ENCODE measurements around the gene NINL. TPM values are rescaled to one million over a fixed set of nuclear protein-coding genes. Genes with fewer than 3 reads are reported as not detected.
A peak's percentile ranks its signal among the peaks of the same experiment; 100 is the strongest.

The NINL gene
- total RNA-seq, 2 experiments from 2014 or later: 2.2 to 2.5 TPM

DNA sequence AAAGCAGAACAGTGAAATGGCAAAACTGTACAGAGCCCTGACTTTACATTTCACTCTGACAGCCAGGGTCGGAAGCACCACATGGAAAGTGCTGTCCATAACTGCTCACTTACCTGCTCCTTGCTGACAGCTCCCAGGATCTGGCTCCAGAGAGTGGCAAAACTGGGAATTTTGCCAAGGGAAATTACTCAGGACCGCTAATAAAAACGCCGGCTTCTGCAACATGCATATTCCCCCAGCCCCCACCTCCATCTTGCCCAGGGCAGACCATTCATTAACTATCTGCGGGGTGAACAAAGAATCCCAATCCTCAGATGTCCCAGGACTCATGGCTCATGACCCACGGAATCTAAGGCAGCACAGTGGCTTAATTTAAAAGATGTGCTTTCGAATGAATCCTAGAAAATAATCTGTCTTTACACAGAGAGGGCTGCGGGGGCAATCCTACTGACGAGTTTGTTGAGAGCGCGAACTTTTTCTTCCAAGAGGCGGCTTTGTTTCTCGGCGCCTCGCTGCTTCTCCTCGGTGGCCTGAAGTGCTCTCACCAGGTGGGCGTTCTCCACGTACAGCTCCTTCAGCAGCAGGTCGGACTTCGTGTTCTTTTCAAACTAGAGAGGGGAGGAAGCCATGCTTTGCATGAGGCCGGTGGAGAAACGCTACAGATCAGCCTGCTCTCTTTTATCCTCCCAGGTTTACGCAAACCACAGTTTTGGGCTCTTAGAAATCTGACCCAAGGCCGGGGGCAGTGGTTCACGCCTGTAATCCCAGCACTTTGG, 132.1 kb downstream of the NINL start:
- peaks cover 9% of the 10 kb centered on the region for H3K36me3 Mint-ChIP-seq
- DNase-seq (no peak), ATAC-seq (ENCODE audit: low read depth) (no peak)
- H3K27ac Mint-ChIP-seq: no peak overlapping the region
- POLR2A ChIA-PET: no interaction called here
- no peak overlapping the region for H3K4me3 Mint-ChIP-seq
- no peaks in the 10 kb centered on the region for H3K4me1 Mint-ChIP-seq
- H3K27me3 Mint-ChIP-seq: no peaks in the 10 kb centered on the region
- H3K9me3 Mint-ChIP-seq: no peaks in the 10 kb centered on the region

DNA sequence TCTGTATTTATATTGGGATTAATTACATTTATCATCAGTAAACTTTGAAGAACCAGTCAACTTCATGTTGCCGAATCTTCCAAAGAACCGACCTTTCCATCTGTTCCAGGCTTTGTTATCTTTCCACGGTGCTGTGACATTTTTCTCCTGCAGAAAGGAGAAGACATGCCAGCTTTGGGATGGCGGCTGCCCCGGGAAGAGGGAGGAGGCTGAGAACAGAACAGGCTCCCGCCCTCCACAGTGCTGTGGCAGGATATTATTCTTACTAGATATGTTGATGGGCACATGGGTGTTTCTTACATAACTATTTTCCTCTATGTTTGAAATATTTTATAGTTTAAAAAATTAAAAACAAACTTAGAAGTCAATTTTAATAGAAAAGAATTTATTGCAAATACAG, 133.0 kb downstream of the NINL start:
- H3K27ac Mint-ChIP-seq: no peak overlapping the region
- H3K4me3 Mint-ChIP-seq: no peak overlapping the region
- H3K36me3 Mint-ChIP-seq: peaks cover 16% of the 10 kb centered on the region
- no peaks in the 10 kb centered on the region for H3K27me3 Mint-ChIP-seq
- DNase-seq (no peak), ATAC-seq (ENCODE audit: low read depth) (no peak)
- H3K4me1 Mint-ChIP-seq: no peaks in the 10 kb centered on the region
- H3K9me3 Mint-ChIP-seq: no peaks in the 10 kb centered on the region
- POLR2A ChIA-PET: no interaction called here

DNA sequence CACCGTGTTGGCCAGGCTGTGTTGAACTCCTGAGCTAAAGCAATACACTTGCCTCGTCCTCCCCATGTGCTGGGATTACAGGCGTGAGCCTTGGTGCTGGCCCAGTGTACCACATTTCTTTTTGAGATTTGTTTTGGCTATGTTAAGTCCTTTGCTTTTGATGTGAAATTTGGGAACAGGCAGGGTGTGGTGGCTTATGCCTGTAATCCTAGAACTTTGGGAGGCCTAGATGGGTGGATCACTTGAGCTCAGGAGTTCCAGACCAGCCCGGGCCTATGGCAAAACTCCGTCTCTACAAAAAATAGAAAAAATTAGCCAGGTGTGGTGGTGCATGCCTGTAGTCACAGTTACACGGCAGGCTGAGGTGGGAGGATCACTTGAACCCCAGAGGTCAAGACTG, 137.7 kb downstream of the NINL start:
- Mint-ChIP-seq H3K4me1 (peaks cover 3% of the 10 kb centered on the region), H3K4me3 (no peak overlapping the region), H3K27me3 (no peaks in the 10 kb centered on the region), H3K9me3 (no peaks in the 10 kb centered on the region), H3K27ac (no peak overlapping the region), H3K36me3 (peaks cover 40% of the 10 kb centered on the region)
- POLR2A ChIA-PET: no interaction called here
- no peak for DNase-seq
- no peak for ATAC-seq (ENCODE audit: low read depth)

DNA sequence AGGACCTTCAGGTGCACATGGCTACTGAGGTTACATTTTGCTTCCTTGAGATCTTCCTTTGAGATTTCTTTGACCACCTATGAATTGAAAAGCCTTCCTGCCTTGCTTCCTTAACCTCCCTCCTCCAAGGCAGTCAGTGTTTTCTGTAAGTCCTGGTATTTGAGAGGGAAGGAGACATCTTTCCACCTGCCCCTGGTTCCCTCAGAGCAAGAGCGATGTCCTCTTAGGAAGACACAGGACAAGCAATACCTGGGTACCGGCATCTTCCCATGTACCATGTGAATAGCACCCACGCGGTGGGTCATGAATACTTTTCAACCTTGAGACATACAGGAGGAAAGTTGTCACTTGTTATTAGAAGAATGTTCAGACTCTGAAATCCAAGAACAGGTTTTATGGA, 140.8 kb downstream of the NINL start:
- no peaks in the 10 kb centered on the region for H3K9me3 Mint-ChIP-seq
- no peak overlapping the region for H3K4me3 Mint-ChIP-seq
- ATAC-seq (ENCODE audit: low read depth) (no peak), DNase-seq (no peak)
- H3K4me1 Mint-ChIP-seq: peaks cover 3% of the 10 kb centered on the region
- H3K36me3 Mint-ChIP-seq: peaks cover 46% of the 10 kb centered on the region
- H3K27ac Mint-ChIP-seq: no peak overlapping the region
- no peaks in the 10 kb centered on the region for H3K27me3 Mint-ChIP-seq
- POLR2A ChIA-PET: no interaction called here

DNA sequence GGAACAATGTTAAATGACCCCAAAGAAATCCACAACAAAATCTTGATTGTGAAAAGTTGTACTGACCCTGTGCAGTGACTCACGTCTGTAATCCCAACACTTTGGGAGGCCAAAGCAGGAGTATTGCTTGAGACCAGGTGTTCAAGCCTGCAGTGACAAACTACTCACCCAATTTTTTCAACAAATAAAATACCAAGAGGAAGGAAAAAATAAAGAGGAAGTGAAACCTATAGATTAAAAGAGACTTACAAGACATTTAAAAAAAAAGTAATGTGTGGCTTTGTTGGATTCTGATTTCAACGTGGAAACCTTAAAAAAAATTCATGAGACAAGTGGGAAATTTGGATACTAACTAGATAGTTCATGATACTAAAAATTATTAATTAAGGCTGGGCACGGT, 146.0 kb downstream of the NINL start:
- Mint-ChIP-seq H3K27me3 (no peaks in the 10 kb centered on the region), H3K36me3 (peaks cover 29% of the 10 kb centered on the region), H3K9me3 (no peaks in the 10 kb centered on the region), H3K27ac (no peak overlapping the region), H3K4me3 (no peak overlapping the region), H3K4me1 (peaks cover 7% of the 10 kb centered on the region)
- ATAC-seq (ENCODE audit: low read depth) (no peak), DNase-seq (no peak)
- POLR2A ChIA-PET: no interaction called here

DNA sequence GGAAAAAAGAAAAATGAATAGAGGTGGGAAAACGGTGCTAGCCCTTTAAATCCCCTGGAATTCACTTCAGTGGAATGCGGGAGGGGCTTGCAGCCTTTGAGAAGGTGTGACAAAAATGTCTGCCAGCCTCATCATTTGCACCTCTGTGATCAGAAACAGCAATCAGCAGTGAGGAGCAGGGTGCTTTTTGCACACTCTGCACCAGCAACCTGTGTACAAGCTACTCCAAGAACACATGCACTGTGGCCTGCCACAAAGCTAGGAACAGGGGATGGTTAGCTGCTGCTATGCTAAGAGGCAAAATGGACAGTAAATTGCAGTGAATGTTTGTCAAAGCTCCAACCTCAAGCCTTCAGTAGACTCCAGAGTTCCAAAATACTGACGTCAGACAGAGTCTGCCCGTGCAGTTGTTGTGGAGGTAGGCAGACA, 148.2 kb downstream of the NINL start:
- H3K27me3 Mint-ChIP-seq: no peaks in the 10 kb centered on the region
- no peaks in the 10 kb centered on the region for H3K9me3 Mint-ChIP-seq
- H3K36me3 Mint-ChIP-seq: peaks cover 33% of the 10 kb centered on the region
- H3K27ac Mint-ChIP-seq: no peak overlapping the region
- no peak overlapping the region for H3K4me3 Mint-ChIP-seq
- ATAC-seq (ENCODE audit: low read depth): no peak
- peaks cover 7% of the 10 kb centered on the region for H3K4me1 Mint-ChIP-seq
- POLR2A ChIA-PET: no interaction called here
- DNase-seq: no peak

DNA sequence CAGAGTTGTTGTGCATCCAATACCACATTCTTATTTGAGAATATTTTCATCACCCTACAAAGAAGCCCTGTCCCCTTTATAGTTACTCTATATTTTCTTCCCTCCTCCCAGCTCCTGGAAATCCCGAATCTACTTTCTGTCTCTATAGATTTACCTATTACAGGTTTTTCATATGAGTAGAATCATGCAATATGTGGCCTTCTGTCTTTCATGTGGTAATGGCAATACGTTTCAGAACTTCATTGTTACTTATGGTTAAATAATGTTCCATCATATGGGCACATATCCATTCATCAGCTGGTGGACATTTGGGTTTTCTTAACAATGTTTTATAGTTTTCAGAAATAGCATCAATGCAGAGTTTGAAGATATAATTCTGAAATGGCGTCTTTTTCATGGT, 160.8 kb downstream of the NINL start:
- ATAC-seq (ENCODE audit: low read depth): no peak
- H3K9me3 Mint-ChIP-seq: no peaks in the 10 kb centered on the region
- peaks cover 50% of the 10 kb centered on the region for H3K36me3 Mint-ChIP-seq
- H3K4me3 Mint-ChIP-seq: no peak overlapping the region
- no peaks in the 10 kb centered on the region for H3K4me1 Mint-ChIP-seq
- no peaks in the 10 kb centered on the region for H3K27me3 Mint-ChIP-seq
- DNase-seq: no peak
- POLR2A ChIA-PET: no interaction called here
- H3K27ac Mint-ChIP-seq: no peak overlapping the region

DNA sequence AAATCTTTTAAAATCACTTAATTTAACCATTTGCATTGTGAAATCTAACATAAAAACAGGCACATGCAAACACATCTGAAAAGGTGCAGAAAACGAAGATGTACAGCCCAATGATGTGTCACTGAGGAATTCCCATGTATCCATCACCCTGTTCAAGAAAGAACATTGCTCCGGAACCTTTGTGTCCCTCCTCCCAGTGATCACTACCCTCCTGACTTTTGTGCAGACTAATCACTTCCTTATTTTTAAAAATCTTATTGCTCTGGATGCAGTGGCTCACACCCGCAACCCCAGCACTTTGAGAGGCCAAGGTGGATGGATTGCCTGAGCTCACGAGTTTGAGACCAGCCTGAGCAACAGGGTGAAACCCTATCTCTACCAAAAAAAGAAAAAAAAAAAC, 163.3 kb downstream of the NINL start:
- no peak for ATAC-seq (ENCODE audit: low read depth)
- peaks cover 2% of the 10 kb centered on the region for H3K4me1 Mint-ChIP-seq
- POLR2A ChIA-PET: interaction anchor here (0.7 kb wide), 1 partner anchor 455 kb away, joined by 3 read pairs; no protein-coding TSS in a partner anchor

DNA sequence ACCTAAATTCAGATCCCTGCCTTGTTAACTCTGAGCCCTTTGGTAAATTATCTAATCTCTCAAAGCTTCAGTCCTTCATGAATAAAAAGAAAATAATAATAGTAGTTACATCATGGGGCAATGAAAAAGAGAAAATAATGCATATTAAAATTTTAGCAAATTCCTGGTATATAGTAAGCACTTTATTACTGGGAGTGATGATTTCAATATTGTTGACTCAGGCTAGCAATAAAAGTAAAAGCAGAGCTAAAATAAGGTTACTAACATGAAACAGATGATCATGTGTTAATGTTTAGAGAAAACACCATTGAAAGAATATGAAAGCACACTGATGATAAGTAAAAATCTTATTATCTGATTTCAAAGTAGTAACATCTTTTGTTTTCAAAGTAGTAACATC, 164.2 kb downstream of the NINL start:
- H3K27ac Mint-ChIP-seq: no peak overlapping the region
- H3K9me3 Mint-ChIP-seq: no peaks in the 10 kb centered on the region
- H3K4me3 Mint-ChIP-seq: no peak overlapping the region
- POLR2A ChIA-PET: no interaction called here
- H3K36me3 Mint-ChIP-seq: peaks cover 34% of the 10 kb centered on the region
- DNase-seq (no peak), ATAC-seq (ENCODE audit: low read depth) (no peak)
- peaks cover 2% of the 10 kb centered on the region for H3K4me1 Mint-ChIP-seq
- H3K27me3 Mint-ChIP-seq: no peaks in the 10 kb centered on the region

More for the DNA sequence above, 163.3 kb downstream of the NINL start:
- Mint-ChIP-seq H3K9me3 (no peaks in the 10 kb centered on the region), H3K4me3 (no peak overlapping the region), H3K36me3 (peaks cover 42% of the 10 kb centered on the region), H3K27ac (no peak overlapping the region), H3K27me3 (no peaks in the 10 kb centered on the region)
- DNase-seq: no peak

DNA sequence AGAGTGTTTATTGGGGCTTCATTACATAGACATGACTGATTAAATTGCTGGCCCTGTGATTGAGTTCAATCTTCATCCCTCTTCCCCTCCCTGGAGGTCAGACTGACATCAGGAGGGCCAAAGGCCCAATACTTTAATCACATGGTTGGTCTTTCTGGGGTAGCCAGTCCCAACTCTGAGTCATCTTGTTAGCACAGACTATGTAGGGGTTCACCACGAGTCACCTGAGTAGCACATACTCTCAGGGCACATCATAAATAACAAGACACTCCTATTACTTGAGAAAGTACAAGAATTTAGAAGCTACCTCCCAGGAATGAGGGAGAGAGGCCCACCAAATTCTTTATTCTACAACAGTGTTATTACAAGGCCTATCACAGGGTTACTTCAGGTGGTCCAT, 166.6 kb downstream of the NINL start:
- Mint-ChIP-seq H3K4me3 (no peak overlapping the region), H3K27ac (no peak overlapping the region), H3K4me1 (peaks cover 2% of the 10 kb centered on the region), H3K9me3 (no peaks in the 10 kb centered on the region), H3K27me3 (no peaks in the 10 kb centered on the region), H3K36me3 (peaks cover 27% of the 10 kb centered on the region)
- ATAC-seq (ENCODE audit: low read depth) (no peak), DNase-seq (no peak)
- POLR2A ChIA-PET: interaction anchor here (0.6 kb wide), 1 partner anchor 28 kb away, joined by 3 read pairs; no protein-coding TSS in a partner anchor

DNA sequence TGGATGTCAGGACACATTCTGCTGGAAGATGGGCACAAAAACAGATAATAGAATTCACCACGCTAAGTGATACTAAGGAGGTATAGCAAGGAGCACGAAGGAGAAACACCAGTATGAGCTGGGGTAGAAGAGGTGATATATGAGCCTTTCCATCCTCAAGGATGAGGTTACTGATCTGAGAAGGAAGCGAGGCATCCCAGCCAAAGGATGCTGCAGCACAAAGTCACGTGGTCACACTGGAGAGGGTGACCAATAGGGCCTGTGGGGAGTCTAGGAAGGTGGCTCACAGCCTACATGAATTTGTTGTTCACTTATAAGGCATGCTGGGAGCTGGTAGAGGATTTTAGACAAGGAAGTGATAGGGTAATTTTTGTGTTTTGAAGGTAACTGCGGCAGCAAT, 176.4 kb downstream of the NINL start:
- no peaks in the 10 kb centered on the region for H3K9me3 Mint-ChIP-seq
- DNase-seq: no peak
- H3K36me3 Mint-ChIP-seq: peaks cover 19% of the 10 kb centered on the region
- no peak for ATAC-seq (ENCODE audit: low read depth)
- POLR2A ChIA-PET: no interaction called here
- H3K4me1 Mint-ChIP-seq: peaks cover 16% of the 10 kb centered on the region
- peak overlapping the region; percentile 84 for H3K4me3 Mint-ChIP-seq
- H3K27me3 Mint-ChIP-seq: no peaks in the 10 kb centered on the region
- no peak overlapping the region for H3K27ac Mint-ChIP-seq

DNA sequence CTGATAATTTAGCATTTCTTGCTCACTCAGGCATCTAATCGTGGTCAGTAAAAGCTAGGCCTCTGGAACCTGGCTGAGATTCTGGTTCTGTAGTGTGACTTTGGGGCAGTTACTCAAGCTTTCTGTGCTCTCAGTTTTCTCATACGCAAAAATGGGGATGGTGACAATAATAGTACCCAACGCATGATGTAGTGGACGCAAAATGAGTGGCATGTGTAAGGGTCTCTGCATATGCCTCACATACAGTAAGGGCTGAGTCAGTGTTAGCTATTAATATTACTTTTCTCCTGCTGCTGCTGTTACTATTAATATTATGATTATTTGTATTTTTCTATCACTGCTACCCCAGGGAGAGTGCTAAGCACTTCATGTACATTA, 177.2 kb downstream of the NINL start:
- POLR2A ChIA-PET: interaction anchor here (0.9 to 1.8 kb wide), 3 partner anchors 17 to 160 kb away, joined by 3 to 19 read pairs (median 13); partner anchors contain the start of genes ABHD12 and PYGB
- ATAC-seq (ENCODE audit: low read depth) (no peak), DNase-seq (no peak)
- H3K27me3 Mint-ChIP-seq: no peaks in the 10 kb centered on the region
- H3K9me3 Mint-ChIP-seq: peaks cover 6% of the 10 kb centered on the region
- peak overlapping the region; percentile 77 for H3K27ac Mint-ChIP-seq
- H3K4me3 Mint-ChIP-seq: peak overlapping the region; percentile 84
- peaks cover 20% of the 10 kb centered on the region for H3K36me3 Mint-ChIP-seq
- H3K4me1 Mint-ChIP-seq: peaks cover 16% of the 10 kb centered on the region

DNA sequence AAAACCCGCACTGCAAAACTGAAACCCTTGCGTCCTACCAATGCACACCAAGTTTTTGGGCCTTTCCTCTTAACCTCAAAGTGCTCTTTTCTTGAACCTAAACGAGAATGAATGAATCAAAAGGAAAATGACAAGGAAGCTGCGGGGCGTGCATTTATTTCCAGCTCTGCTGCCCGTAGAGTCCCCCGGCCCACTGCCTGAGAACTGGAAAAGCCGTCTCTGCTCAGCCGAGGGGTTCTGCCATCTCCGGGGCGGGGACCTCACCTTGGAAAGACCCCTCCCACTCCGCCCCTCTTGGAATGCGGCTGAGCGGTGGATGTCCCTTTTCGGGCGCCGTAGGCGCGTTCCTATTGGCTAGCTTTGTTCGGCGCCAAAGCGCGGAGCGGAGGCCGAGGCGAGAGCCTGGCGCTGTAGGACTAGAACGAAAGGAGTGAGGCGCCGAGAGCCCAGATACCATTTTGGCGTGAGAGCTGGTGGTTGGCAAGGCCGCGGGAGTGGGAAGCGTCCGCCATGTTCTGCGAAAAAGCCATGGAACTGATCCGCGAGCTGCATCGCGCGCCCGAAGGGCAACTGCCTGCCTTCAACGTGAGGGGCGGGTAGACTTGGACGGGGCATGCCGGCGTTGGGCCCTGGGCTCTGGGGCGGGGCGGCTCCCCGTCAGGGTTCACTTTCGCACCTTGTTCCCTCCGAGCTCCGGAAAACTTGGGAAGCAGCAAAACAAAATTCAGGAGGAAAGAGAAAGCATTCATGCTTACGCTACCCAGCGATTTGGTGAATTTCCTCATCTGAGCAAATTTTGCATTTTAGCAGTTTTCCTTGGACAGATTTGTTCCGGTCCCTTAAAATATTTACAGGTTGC, 177.8 kb downstream of the NINL start, which contains the start of gene GINS1:
Gene GINS1 (plus strand): TSS at position 363 of the 859 bp plus-strand sequence. CDS start 148 bp downstream, at position 511.
- H3K4me1 Mint-ChIP-seq: peaks cover 16% of the 10 kb centered on the region
- H3K4me3 Mint-ChIP-seq: peak within 1 kb of the TSS; percentile 84
- peaks cover 22% of the 10 kb centered on the region for H3K36me3 Mint-ChIP-seq
- POLR2A ChIA-PET: interaction anchor here (0.8 to 1.9 kb wide), 5 partner anchors 8 to 350 kb away, joined by 3 to 19 read pairs (median 7); partner anchors contain the start of genes ABHD12, ACSS1 and PYGB
- peaks cover 8% of the 10 kb centered on the region for H3K9me3 Mint-ChIP-seq
- H3K27ac Mint-ChIP-seq: peak within 1 kb of the TSS; percentile 77
- DNase-seq (peak; percentile 87), ATAC-seq (ENCODE audit: low read depth) (peak; percentile 94)
- no peaks in the 10 kb centered on the region for H3K27me3 Mint-ChIP-seq
